Central memory CD4-positive, alpha-beta T cell (primary cell): ENCODE results near the gene CLDN20.
"Not testable (repeated sequence)": the region's sequence is repeated elsewhere in the genome, so short reads cannot be mapped to it uniquely, and the experiment has no call there.

Experiments used
- DNase-seq: peaks from one replicate; pipeline ENCODE4 v3.0.0; 2022
- total RNA-seq, 3 experiments: gene quantifications; one replicate each; lab custom pipeline; 2026; lab: John Stamatoyannopoulos, UW

CLDN20 gene, protein sequence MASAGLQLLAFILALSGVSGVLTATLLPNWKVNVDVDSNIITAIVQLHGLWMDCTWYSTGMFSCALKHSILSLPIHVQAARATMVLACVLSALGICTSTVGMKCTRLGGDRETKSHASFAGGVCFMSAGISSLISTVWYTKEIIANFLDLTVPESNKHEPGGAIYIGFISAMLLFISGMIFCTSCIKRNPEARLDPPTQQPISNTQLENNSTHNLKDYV
- 0 to 0.04 (median 0) reads per million in 3 experiments for total RNA-seq

DNA sequence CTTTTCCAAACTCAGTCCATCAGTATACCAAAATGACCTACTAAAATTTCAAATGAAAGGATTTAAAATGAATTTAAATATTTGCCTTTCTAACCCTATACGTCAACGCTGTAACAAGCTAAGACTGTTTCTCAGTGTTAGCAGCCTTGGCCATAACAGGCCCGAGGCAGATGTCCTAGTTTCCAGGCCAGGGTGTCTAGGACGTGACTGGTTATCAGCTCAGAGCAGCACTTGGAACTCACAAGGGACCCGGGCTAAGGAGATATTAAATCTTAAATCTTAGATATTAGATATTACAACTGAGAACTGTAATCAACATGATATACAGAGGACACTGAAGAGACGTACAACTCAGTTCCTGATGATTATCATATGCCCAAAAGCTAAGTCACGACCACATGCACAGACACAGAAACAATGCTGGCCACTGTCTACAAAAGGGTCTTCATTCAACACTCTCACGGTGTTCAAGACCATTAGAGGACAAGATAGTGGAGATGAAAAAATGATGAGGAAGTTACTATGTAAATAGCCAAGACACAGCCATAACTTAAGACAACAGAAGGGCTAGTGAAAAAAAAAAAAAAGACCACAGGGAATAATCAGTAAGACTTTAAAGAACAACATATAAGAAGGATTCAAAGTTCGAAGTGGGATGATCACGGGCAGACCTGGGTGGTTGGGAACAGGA lies at the start of gene CLDN20:
CLDN20 (plus strand) TSS at position 641 of the 691 bp plus-strand sequence. CDS start 11,707 bp downstream, outside the sequence.
- DNase-seq: no peak

DNA sequence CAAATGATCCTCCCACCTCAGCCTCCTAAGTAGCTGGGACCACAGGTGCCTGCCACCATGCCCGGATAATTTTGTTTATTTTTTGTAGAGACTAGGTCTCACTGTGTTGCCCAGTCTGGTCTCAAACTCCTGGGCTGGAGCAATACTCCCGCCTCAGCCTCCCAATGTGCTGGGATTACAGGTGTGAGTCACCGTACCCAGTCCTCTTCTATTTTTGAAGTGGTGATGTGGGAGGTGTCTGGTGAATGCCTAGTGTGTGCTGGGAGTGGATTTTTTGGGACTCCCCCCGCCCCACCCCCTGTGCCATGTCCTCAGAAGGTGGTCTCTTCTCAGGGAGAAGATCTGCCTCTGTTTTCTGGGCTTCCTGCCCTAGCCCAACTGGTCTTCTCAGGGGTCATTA lies 47.9 kb upstream of the CLDN20 start:
- DNase-seq: no peak

DNA sequence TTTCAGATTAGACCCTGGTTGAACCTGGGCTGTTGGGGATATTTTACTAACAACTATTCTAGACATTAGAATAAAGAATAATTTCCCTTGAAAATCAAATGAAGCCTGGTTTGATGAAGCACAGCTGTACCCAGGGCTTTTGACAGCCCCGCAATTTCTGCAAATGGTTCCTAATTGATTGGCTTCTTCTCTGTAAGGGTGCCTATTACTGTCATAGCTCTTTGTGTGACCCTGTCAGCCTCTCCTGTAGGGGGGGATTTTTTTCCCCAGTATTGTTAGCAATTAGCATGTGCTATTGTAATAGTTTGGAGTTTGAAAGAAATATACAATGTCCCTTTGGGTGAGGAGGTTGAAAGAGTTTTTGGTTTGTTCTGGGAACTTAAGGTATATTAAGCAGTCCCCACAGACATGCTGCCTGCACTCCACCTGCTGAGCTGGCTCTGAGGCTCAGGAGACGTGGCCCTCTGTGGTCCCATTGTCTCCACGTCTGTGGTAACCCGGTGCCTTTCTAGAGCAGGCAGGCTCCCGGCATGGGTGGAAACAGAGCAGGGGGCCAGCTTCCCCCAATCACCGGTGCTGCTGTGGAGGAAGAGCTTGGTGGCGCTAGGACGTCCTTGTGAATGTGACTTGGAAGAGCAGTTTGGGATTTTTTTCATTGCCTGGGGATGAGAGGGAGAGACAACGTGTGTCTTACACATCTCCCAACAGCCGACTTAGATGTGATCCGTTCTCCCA lies 47.3 kb upstream of the CLDN20 start:
- DNase-seq: no peak

DNA sequence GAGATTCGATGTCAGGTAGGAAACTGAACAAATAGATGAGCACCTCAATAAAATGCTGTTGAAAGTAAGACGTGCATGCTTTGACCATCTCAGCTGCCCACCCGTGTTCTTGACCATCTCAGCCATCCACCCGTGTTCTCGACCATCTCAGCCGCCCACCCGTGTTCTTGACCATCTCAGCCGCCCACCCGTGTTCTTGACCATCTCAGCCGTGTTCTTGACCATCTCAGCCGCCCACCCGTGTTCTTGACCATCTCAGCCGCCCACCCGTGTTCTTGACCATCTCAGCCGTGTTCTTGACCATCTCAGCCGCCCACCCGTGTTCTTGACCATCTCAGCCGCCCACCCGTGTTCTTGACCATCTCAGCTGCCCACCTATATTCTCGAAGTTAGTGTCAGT lies 45.1 kb upstream of the CLDN20 start:
- not testable (repeated sequence) for DNase-seq

DNA sequence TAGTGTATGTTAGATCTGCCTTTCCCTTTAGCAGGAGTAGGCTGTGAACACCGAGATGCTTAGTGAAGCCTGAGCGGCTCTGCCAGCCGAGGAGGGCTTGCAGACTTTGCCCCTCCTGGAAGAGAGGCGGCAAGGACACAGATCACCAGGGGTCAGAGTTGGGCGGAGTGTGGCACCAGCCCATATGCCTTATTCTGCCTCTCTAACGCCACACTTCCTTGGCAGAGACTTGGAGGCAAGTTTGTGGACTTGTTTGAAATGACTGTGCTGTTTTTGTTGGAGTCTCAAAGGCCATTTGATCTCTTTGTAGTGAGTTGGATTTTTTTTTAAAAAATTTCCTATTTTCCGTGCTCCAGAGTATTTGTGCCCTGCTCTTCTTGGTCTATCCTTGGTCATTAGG lies 44.5 kb upstream of the CLDN20 start:
- no peak for DNase-seq

DNA sequence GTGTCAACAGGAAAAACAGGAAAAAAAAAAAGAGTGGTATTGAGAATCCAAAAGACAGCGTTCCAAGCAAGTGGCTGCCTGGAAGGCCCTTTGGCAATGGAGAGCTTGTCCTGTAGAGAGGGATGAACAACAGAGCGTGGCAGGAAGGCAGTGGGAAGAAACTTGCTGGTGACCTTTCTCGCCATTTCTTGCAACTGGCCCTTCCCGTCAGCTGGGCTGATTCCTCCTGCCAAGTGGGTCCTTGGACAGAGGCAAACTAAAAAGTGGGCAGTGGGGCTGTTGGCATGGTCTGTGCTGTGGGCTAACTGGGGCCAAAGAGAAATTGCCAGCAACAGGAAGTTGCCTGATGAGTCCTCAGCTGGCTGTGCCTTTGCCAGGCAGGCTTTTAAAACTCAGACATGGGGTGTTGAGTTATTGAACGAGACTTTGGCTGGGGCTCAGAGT lies 43.9 kb upstream of the CLDN20 start:
- DNase-seq: no peak

DNA sequence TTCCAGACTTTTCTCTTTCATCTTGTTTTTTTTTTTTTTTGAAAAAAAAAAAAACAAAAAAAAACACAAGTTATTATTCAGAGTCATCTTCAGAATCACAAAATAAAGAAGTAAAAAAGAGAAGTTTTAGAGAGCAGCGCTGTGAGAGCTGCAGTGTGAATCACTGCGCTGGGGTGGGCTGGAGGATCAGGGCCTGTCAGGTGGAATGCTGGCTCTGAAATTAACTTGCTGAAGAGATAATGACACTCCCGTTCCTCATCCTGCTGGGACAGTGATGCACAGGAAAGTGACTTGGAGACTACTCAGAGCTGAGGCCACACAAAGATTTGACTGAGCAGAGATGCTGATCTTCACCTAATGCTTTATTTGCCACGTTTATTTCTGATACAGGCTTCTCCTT lies 42.7 kb upstream of the CLDN20 start:
- DNase-seq: no peak

DNA sequence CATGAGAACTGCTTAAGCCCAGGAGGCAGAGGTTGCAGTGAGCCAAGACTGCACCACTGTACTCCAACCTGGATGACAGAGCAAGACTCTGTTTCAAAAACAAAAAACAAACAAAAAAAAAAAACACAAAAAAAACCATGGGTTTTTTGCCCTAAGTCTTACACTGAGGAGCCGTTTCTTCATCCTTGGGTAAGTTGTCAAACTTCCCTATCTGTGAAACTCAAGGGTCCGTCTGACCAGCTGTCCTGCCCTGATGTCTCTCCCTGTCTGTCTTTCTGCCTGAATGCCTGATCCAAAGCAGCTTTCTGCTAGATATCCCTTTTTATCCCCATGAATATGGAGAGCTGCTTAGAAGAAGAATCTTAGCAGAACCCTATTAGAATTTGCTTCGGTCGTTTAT lies 41.3 kb upstream of the CLDN20 start:
- DNase-seq: no peak

DNA sequence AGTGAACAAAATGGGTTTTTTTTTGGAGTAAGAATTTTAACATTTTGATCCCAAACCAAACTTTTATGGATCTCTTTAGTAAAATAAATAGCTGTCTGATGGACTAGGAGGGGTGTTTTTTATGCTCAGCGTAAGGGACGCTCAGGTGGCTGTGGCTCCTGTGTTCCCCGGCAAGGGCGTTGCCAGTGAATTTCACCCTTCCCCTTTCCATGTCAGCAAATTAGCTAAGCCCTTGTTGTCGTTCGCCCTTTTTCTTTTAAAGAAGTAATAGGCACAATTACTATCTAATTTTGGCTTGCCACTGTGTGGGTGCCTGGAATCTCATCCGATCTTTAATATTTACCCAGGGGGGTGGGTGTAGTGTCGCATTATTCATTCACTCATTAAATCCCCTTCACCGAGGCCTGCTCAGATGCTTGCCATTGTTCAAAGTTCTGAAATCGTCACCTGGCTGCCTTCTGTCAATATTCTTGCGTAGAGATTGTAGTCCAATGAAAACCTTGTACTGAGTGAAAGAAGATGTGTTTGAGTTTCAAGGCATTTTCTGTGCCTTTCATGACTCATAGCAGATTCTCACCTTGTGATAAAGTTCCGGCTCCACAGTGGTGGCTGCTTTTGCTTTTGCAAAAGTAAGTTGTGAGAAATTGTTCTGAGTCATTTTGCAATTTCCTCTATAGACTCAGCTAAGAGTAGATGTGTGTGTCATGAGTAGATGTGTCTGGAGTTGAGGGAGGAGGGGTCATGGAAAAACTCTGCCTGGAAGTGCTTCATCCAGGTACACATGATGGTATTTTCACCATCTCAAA lies 40.0 kb upstream of the CLDN20 start:
- no peak for DNase-seq

DNA sequence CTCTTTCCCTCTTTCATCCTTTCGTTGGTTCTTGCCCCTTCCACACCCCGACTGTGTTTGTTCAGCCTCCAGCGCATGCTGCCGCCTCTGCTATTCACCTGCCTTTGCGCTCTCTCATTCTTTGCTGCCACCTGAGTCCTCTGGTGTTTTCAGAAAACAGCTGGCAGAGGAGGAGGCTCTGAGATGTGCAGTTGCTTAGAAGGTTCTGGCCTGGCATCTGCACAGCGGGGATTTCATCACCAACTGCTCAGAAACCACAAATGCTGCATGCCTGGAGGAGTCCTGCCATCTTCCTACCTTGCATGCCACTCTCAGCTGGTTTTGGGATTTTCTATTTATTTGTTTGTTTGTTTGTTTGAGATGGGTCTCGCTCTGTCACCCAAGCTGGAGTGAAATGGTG lies 39.2 kb upstream of the CLDN20 start:
- no peak for DNase-seq

DNA sequence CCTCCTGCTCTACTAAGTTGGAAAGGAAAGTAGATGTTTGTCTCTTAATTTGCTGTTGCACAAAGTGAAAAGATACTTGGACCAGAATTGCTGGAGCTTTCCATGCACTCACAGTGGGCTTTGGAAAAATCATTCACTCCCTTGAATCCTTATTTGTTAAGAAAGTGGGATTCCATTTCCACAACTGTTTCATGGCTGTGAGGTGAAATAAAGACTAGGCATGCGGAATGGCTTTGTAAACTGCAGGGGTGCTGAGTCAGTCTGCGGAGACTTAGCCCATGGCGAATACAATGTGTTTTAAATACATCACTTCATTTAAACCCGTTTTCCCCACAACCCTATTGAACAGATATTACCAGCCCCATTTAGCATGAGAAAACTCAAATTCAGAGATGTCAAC lies 36.8 kb upstream of the CLDN20 start:
- no peak for DNase-seq

DNA sequence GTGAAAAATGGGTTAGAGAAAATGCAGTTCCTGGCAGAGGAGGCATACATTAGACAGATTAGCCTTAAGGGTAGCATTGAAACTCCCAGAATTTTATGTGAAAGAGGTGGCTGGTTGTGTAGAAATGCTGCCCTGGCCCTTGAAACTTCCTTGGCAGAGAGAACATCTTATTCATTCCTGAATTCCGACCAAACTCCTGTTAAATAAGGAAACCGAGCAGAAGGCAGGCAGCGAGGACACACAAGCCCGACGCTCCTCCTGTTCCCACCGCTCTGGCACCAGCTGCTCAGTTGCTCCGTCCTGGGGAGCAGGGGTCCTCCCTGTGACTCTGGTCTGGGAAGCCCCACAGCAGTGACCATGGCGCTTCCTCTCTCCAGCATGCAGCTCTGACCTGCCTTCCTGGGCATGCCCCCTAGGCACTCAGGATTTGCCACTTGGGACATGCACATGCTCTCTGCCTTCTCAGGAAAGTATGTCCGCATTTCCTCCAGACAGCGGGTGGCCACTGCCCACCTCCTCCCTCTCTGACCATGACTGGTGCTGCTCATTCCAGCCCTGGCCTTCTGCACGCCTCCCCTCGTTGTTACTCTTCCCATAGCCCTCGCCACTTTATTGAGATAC lies 35.2 kb upstream of the CLDN20 start:
- no peak for DNase-seq

DNA sequence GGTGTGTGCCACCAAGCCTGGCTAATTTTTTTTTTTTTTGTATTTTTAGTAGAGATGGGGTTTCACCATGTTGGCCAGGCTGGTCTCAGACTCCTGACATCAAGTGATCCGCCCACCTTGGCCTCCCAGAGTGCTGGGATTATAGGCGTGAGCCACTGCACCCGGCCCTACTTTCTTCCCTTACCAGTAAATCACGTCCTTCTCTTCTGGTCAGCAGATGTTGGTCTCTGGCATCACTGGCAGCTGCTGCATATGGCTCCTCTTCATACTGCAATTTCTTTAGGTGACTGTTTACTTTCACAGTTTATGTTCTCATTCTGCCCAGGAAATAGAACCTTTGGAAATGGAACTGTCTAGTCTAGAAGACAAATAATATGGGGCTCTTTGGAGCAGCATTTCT lies 32.8 kb upstream of the CLDN20 start:
- not testable (repeated sequence) for DNase-seq

DNA sequence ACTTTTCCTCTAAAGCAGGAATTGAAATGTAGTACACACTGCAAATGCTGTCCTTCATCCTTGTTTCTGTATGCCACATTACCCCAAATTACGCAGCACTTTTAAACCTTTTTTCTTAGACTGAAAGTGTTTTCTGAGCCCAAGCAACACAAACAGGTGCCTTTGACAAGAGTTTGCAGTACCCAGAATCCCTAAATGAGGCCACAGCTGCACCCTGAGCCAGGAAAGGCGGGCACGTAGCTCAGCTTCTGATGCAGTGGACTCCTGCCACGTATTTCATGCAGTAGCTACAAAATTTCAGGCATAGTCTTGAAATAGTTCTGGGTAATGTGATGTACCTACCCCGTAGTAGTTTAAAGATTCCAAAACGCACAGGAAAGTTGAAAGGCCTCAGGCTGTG lies 31.0 kb upstream of the CLDN20 start:
- no peak for DNase-seq

DNA sequence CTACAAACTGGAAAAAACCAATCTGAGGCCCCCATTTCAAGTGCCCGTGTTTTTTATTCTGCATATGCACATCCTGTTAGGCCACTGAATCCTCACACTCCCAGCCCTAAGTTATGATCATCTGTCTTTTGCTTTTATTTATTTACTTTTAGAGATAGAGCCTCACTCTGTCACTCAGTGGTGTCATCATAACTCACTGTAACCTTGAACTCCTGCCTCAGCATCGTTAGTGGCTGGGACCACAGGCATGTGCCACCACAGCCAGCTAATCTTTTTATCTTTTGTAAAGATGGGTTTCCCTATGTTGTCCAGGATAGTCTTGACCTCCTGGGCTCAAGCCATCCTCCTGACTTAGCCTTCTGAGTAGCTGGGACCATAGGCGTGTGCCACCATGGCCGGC lies 29.6 kb upstream of the CLDN20 start:
- no peak for DNase-seq

DNA sequence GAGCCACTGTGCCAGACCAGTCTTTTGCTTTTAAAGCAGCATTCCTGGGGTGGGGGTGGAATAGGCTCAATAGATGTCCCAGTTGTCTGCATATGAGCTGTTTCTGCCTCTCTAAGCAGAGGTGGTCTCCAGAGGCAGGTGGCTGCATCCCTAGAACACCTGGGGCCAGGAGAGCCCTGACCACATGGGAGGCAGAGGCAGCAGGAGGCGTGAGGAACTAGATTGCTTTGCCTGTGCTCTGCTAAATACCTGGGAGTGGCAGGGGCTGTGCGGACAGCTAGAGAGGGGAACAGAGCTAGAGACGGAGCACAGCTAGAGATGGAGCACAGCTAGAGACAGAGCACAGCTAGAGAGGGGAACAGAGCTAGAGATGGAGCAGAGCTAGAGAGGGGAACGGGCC lies 29.1 kb upstream of the CLDN20 start:
- no peak for DNase-seq

DNA sequence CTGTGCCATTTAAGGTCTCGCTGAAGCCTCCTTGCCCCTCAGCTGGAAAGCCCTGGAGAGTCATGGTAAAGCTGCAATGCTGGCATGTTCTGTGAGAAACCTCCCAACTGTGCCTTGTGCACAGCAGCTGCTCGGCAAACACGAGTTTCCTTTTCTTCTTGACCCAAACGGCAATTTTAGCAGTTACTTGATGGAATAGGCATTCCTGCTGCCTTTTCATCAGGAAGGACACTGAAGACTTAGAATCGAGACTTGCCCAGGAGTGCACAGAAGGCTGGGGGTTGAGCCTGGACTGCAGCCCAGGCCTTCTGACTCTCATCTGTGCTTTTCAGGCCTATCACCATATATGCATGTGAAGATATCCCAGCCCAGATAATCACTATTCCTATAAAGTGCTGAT lies 28.7 kb upstream of the CLDN20 start:
- DNase-seq: no peak

DNA sequence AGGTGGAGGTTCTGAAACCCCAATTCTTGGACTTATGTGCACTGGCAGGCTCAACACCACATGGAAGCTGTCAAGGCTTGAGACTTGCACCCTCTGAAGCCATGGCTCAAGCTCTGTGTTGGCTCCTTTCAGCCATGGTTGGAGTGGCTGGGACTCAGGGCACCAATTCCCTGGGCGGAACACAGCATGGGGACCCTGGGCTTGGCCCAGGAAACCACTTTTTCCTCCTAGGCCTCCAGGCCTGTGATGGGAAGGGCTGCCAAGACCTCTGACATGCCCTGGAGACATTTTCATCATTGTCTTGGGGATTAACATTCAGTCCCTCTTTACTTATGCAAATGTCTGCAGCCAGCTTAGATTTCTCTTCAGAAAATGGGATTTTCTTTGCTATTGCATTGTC lies 26.2 kb upstream of the CLDN20 start:
- DNase-seq: no peak

DNA sequence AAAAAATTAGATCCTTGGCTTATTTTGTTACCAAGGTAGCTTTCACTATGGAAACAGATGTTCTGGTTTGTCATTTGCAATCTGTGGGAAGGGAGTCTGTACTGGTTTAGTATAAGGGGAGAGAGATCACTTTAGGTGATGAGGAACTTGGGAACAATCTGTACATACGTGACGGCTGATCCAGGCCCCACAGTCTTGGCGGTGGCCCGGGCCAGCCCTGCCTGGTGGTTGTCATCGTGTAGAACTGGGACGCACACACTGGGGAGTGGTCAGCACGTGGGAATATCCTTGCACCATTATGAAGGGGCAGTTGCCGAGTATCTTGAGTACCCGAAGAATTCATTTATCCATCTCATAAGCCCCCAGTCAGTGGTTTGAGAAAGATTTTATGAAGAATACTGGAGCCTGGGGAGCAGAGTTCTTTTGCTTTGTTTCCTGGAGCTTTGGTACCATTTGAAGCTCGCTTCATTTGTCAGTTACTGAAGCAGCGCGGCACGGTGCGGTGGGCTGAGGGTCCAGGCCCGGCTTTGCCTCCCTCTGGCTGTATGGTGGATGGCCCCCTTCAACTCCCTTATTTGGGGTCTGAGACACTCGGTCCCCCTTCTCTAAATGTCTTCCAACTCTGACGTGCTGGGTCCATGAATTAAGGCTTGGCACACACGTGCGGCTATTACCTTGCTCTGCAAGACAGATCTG lies 22.8 kb upstream of the CLDN20 start:
- no peak for DNase-seq

DNA sequence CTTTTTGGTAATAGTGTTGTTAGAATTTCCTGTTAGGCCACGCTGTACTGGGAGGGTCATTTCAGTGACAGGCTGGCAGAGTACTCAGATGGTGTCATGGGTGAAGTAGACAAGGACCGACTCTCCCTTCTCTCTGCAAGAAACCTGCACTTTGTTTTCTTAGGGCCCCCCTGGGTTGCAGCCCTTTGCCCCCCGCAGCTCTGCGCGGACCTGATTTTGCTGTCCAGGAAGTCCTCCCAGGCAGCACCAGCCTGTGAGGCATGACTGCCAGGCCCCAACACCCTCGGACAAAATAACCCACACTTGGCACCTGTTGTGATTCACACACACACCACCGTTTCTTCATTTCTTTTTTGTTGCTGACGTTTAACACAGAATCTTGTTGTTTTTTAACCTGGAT lies 21.8 kb upstream of the CLDN20 start:
- no peak for DNase-seq

DNA sequence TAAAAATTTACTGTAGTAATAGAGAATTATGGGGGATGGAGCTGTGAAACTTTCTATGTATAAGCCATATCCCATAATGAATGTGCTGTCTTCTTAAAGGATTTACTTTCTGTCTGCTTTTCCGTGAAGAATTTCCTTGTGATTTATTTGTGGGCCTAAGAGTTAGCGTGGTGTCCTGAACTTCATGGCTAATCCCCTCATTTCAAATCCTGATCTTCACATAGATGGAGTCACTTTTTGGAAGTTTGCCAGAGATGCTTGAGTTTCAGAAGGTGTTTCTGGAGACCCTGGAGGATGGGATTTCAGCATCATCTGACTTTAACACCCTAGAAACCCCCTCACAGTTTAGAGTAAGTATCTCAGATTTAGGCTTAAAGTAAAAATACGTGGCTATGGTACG lies 19.4 kb upstream of the CLDN20 start:
- no peak for DNase-seq

DNA sequence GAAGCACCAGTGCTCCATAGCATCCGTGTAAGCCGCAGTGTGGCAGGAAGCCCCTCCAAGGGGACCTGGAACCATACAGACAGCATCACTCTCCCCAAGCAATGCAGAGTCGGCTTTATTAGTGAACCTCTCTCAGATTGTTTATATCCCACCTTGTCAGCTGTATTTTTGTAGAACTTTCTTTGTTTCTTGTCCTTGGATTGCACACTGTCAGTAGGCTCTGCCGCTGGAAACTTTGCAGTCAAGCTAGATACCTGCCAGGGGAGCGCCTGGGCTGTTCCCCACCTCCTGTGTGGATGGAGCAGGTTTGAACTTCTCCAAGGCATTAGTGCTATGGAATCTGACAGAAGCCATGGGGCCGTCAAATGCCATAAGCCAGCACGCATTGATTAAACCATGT lies 18.6 kb upstream of the CLDN20 start:
- no peak for DNase-seq
